COLO829 (cell line): ENCODE data around the gene POLR3GL.

Experiments used
- DNase-seq: peaks from one replicate; pipeline ENCODE4 v3.0.0; 2012; ENCODE audit warnings: low spot score

Gene POLR3GL

DNA sequence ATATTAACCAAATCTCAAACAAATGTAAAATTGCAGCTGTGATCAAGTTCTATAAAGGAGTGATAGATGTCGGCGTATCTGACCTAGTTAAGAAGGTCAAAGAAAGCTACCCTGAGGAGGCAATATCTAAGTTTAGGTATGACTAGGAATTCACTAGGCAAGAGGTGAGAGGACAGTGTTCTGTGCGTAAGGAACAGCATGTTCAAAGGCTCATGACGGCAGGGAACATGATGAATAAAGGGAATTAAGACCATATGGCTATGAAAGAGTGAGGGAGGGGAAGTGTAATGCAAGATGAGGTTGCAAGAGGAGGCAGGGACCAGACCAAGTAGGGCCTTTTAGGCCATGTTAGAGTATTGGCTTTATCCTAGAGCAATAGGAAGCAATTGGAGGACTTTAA is 15.3 kb upstream of the POLR3GL start:
- DNase-seq, result no peak

DNA sequence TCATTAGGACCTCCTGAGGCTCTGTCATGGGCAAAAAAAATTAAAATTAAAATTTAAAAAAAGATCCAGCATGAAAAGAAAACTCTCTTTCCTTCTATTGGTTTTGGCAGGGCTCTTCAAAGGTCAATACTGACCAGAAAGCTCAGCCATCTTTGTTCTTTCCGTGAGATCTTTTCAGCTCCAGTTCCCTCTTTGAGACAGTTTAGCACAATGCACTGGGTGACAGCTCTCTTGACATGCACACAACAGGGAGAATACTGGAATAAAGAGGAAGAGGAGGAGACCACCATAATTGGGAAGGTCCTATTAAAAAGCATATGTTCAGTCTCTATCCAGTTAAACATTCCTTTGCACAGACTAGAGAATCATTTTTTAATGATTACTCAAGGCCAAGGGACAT is 13.0 kb upstream of the POLR3GL start:
- DNase-seq, result no peak

DNA sequence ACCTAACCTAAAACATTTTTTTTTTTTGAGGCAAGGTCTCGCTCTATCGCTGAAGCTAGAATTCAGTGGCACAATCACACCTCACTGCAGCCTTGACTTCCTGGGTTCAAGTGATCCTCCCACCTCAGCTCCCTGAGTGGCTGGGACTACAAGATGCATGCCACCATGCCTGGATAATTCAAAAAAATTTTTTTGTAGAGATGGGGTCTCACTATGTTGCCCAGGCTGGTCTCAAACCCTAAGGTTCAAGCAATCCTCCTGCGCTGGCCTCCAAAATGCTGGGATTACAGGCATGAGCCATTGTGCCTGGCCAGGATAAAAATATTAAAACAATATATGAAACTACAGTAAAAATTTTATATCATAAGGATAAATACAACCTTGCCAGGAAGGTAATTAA is 11.6 kb upstream of the POLR3GL start:
- DNase-seq, result no peak

DNA sequence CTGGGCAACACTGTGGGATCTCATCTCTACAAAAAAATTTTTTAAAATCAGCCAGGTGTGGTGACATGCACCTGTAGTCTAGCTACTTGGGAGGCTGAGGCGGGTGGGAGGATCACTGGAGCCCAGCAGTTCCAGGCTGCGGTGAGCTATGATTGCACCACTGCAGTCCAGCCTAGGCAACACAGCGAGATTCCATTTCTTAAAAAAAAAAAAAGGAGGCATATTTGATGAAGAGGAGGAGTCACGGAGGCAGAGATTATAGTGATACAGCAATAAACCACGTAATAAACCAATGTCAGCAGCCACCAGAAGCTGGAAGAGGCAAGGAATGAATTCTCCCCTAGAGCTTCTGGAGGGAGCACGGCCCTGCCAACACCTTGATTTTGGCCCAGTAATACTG is 10.6 kb upstream of the POLR3GL start:
- DNase-seq, result no peak

DNA sequence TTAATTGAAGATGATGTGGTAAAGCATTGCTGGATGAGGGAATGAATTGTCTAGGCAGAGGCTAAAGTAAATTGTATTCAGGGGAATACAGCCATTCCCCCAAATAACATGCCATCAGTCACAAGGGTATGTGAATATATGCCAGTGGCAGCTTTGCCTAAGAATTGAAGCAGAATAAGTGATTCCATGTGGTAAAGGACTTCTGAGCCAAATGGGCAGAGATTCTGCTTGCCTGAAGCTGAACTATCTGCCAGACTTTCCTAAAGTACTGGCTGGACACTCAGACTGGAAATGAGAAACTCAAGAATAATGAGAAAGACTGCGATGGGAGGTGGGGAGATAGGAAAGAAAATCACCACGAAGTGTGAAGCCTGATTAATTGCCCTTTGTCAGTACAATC is 9.1 kb upstream of the POLR3GL start:
- no peak for DNase-seq

DNA sequence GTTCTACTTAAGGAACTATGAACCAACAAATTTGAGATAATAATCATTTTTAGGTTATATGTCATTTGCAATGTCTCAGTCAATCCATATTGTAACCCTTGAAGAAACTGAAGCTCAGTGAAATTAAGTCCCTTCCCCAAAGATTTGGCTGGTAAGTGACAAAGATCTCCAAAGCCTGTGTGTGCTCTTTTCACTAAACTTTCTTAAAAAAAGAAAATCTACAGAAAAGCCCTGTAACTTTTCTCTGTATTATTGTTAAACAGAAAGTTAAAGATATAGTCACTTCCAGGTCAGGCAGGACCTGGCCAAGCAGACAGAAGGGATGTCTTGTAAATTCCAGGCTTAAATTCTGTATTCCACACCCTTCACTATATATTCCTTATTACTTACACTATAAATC is 8.1 kb upstream of the POLR3GL start:
- DNase-seq, result no peak

DNA sequence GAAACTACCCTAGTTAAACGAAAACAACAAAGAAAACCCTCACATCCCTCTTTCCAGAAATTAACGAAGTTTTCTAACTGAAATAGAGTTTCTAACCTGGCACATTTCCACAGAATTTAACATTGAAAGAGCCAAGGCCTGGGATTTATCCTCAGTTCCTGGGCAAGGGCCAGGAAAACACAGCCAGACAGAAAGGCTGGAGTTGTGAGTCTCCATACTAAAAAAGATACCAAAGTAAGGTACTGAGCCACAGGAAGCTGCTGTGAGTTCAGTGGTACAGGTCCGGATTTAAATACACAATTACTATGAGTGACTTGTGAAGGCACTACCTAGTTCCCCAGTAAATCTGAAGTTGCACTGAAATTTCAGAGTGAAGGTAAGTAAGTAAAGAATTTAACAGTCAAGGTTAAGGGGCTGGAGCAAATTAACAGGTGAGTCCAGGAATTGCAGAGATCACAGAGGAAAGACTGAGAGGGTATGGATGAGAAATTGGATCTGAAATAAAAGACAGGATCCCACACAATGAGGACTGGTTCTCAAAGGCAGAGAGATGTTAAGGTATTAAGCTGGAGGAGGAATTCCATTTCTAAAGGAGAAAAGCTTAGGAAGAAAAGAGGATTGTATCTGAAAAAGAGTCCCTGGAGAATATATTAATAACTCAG is 7.6 kb upstream of the POLR3GL start:
- no peak for DNase-seq

DNA sequence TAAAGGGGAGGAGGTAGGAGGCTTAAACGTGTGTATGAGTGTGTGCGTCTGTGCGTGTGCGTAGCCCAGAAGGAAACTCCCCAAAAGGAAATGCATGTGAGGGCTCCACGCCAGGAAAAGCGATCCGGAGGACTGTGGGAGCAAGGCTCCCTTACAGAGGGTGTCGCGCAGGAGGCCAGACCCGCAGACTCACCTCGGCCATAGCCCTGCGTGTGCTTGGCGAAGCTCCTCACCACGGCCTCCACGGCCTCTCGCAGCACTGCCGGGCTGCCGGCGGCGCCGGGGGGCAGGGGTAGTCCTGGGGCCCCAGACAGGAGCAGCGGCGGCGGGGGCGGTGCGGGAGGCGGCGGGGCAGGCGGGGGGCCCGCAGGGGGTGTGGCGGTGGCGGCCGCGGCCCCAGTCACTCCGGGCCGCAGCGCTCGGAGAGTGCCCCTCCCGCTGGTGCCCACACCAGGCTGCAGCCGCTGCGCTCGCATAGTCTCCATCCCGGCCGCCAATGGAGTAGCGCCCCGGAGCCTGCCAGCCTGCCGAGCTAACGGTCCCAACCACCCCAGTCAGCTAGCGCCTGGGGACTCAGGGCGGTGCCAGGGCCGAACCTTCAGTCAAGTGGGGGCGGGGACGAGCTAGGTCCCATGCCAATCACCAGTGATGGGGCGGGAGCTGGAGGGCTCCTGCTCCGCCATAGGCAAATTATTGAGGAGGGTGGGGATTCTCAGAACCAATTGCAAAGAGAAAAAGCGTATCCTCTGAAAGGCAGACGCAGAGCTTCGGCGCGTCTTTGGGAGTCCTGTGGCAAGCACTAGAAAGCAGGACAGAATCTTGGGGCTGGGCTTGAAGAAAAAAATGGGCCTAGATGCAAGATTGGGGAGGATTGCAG is 6.8 kb upstream of the POLR3GL start, which contains the start of gene LIX1L:
TSS of gene LIX1L (minus strand) at position 575 of the 877 bp plus-strand sequence. CDS start at position 485, 90 bp downstream.
- peak; percentile 99 for DNase-seq

DNA sequence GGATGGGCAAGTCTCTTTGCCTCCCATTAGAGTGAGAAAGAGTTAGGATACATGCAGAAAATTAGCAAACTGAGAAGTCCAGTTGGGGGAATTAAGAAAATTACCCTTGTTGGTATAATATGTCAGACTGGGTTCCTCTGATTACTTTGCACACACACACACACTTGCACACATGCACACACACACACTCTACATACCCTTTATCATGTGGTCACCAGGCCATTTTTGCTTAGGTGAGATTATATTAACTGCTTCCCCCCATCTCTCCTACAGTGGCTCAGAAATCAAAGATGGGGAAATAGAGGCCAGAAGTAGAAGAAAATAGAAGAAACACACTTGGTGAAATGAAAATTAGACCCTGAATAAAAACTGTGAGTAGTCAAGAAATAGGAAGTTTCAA is 5.8 kb upstream of the POLR3GL start:
- DNase-seq, result no peak

DNA sequence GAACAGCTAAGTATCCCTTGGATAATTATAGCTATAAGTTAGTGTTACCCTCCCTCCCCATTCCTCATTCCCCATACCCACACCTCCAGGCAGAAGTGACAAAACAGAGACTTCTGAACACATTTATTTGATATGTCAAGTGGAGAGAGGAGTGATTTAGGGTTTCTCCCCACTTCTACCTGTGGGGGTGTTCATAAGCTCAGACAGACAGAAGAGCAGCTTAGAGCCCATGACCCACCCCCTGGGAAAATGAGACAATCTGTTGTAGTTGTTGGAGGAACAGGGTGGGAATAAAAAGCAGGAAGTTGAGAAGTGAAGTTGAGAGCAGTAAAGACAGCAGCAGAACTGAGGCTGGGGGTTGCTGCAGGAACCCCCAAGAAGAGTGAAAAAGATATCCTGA is 5.2 kb upstream of the POLR3GL start:
- DNase-seq, result no peak

DNA sequence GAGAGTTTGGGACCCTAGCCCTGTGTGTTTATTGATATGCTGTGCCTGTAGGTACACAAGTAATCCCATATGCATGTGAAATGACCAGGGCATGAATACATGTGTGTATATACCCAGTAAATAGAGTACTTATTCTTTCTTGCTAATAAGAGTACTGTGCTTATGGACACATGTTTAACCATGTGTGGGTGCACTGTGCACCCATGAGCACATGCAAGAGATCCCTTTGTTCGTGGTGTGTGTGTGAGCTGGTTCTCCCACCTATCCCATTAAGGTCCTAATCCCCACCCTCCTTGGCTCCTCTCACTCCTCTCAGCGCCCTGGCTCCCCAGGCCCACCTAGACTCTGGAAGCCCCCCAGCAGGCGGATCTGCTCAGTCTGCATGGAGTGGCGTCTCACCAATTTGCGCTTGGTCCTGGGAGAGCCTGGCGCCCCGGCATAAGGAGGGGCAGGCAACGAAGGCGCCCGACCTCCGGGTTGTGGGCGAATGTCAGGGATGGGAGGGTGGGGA is 4.5 kb upstream of the POLR3GL start:
- DNase-seq, result no peak

DNA sequence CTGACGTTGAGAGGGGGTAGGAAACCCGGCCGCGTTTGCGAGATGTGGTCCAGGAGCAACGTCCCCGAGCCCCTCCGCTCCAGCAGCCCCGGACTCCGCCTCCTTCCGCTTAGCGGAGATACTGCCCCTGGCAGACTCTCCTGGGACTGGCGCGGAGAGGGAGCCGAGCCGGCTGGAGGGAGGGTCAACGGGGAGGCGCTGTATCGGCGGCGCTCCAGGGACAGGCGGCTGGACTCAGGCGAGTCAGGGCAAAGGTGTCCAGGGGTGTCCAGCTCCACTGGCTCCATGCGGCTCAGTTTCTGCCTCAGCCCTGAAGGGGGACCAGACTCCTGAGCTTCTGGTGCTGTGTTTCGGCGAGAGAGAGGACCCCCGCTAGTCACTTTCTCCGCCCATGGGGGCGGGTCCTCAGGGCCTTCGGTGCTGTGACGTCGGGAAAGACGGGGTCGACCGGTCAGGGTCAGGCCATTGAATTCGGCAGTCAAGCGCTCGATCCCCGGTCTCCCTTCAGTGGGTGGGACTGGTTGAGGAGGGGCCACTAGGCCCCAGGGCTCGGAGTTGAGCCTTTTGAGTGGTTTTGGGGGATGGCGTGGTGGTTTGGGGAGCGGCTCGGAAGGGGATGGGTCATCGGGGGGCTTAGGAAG is 3.9 kb upstream of the POLR3GL start:
- DNase-seq, result peak; percentile 84

DNA sequence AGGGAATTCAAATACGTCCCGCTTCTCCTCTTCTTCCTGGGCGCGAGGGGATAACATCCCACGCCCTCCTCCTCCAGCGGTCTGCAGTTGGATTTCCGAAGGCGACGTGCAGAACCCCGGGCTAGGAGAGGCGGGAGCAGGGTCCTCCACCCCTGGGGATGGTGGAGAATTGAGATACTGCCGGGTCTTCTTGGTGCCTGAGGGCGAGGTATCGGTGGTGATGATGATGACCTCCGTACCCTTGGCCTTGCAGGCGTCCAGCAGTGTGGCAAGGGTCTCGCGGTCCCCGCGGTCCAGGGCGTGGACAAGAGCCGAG is 3.4 kb upstream of the POLR3GL start:
- DNase-seq, result no peak

DNA sequence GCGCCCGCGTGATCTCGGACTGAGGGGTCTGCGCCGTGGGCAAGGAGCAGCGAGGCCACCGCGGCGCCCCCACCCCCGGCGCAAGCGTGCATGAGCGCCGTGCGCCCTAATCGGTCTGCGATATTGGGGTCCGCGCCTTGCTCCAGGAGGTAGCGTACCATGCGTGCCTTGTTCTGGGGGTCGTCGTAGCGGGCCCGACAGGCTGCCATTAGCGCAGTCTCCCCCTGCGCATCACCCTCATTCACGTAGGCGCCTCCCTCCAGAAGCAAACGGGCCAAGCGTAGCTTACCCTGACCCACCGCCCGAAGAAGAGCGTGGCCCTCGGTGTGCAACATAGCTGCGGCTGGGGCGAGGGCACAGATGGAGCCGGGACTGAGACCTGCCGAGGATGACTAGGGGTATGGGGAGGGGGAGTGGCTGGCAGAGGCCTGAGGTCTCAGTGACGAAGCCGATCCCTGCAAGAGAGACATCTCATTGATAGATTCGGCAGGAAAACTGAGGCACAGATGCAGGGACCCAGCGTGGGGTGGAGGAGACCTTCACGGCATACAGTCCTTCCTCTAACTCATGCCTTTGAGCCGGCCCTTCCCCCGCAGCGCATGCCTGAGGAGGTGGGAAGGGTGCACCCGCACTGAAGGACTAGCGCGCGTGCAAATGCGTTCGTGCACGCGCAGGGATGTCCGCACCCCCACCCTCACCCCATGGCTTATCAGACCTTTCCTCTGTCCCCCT is 2.9 kb upstream of the POLR3GL start:
- no peak for DNase-seq

DNA sequence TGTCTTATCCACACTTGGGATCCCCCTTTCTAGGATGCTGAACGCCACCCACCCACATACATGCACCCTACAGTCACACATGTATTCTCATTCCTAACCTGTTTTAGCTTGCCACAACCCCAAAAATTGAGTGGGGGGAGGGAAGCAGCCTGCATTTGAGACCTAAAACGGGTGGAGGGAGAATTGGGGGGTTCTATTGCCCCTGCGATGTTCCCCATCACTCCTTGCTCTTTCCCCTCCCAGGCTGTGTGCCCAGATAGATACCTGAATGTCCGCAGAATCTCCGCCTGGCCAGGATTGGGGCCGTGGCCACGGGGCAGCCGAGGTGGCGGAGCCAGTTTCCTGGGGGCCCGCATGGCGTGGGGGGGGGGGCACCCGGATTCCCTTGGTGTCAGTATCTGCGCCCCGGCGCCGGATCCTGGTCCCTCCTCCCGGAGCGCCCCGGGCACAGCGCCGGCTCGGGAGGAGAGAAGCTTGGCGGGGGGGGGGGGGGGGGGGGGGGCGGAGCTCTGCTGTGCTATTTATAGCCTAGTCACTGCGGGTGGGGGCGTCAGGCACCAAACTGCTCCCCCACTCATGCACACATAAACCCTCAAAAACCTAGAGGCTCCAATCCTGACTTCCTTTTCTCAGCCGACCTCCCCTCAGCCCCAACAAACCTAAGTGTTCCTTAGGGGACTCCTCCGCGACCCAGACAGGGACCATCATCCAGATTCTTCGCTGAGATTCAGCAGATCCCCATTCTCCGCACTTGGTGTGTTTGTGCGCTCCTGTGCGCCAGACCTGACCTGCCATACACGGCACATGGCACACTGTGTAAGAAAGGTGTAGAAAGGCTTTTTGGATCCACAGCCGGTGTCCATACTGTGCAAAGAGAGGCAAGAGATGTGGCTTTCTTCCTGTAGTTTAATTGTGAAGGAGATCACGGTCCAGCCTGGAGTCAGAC is 2.1 kb upstream of the POLR3GL start:
- DNase-seq, result no peak

DNA sequence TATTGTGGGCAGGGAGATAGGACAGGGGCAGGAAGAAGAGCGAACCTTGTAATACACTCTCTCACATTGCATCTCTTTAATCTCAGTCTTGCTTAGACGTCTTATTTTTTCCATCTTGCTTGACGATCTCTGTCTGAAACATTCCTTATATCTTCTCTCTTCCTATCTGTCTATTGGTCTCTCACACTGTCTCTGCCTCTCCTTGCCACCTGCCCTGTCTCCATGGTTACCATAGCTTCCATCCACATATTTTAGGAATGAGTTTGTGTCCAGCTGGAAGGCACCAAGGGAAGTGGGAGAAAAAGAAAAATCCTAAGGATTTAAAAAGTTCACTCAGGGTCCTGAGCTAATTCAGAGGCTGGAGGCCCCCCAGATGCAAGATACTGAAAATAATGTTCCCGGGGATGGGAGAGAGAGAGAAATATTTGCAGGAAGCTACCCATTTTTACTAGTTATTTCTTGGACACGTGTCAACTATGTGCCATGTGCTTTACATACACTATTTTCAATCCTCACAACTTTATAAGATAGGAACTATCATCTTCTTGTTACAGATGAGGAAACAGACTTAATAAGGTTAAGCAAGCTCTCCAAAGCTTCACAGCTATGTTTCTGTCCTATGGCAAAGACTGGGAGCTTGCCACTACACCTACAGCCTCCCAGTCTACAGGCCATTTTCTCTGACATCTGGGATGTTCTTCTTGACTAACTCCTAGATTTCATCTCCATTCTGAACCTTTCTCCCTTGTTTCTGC is 1.0 kb upstream of the POLR3GL start:
- no peak for DNase-seq

DNA sequence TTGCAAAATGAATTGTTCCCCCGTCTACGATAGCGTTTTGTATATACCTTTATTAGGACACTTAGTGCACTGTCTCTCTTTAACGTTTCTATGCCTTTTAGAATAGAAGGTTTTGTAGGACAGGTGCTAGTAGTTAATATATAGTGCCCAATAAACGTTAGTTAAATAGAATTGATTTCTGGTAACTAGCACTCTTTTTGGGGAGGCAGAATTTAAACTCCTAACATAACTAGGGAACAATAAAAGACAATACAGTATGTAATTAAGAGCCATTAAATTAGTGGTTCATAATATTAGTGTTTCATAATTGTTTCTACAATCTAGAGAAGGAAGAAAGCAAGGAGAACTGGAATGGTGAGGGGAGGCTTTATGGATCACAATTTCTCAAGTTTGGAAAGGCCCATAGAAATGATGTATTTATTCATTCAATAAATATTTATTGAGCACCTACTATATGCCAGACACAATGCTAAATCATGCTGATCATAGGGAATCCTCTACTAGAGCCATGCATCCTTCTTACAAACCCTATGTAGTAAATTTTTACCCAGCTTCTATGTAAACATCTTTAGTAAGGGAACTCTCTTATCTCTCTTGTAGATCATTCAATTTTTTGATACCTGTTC is 742 bp downstream of the POLR3GL start:
- DNase-seq, result no peak

DNA sequence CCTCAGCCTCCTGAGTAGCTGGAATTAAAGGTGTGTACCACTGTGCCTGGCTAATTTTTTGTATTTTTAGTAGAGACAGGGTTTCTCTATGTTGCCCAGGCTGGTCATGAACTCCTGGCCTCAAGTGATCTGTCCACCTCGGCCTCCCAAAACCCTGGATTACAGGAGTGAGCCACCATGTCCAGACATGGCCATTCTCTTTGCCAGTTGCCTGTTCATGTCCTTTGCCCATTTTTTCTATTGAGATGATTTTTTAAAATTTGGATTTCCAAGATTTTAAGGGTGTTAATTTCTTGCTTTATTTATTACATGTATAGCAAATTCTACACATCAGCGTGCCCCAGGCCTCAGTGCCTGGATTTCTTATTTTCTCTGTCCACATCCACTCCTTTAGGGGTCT is 2.8 kb downstream of the POLR3GL start:
- DNase-seq, result no peak

DNA sequence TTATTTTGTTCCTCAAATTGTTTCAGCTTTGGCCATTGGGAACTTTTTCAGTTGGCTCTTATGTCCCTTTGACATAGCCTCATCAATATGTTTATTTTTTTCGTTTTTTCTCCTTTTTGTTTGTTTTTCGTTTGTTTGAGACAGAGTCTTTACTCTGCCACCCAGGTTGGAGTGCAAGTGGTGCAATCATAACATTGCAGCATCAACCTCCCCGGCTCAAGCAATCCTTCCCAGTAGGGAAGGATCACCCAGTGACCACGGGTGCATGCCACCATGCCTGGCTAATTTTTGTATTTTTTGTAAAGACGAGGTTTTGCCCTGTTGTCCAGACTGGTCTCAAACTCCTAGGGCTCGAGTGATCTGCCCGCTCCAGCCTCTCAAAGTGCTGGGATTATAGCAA is 8.1 kb downstream of the POLR3GL start:
- DNase-seq, result no peak

DNA sequence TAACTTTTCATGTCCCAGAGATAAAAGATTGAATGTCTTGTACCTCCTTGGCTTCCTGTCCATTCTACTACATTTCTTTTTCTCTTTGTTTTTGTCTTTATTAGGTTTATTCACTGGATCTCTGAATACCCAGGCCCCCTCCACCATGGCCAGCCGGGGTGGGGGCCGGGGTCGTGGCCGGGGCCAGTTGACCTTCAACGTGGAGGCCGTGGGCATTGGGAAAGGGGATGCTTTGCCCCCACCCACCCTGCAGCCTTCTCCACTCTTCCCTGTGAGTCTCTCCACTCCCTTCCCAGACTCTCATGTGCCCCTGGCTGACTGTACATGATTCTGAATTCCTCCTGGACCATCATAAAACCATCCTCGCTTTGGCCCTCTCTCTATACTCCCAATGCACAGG is 10.2 kb downstream of the POLR3GL start:
- no peak for DNase-seq
